Measurements from ENCODE around the gene KSR2. TPM values are rescaled to one million over a fixed set of nuclear protein-coding genes. Genes with fewer than 3 reads are reported as not detected.

KSR2 gene
- total RNA-seq, 1 experiment from 2014 or later = not detected

- intact Hi-C loops (cut with micrococcal nuclease; ENCODE audit: unreplicated experiment) = no loop called here
- H3K27me3 ChIP-seq (replicated peaks; ENCODE audit: insufficient read depth, low read depth, low read length, poor library complexity) = no peaks in the 10 kb centered on the region
- no peak for DNase-seq (ENCODE audit: low spot score)
- no peak overlapping the region for H3K4me3 ChIP-seq (ENCODE audit: low read depth, low read length, poor library complexity, severe bottlenecking)
- no peak overlapping the region for H3K27ac ChIP-seq (ENCODE audit: low read depth, low read length, poor library complexity, severe bottlenecking)
- H3K4me1 ChIP-seq (ENCODE audit: insufficient read depth, low read length, poor library complexity, severe bottlenecking) = no peaks in the 10 kb centered on the region
- POLR2A ChIA-PET (ENCODE audit: low non-redundant PET) = no interaction called here
- no peaks in the 10 kb centered on the region for H3K9me3 ChIP-seq (ENCODE audit: low read depth, low read length, poor library complexity, severe bottlenecking)
- CTCF ChIA-PET = no interaction called here
- no peak for TF ChIP-seq EZH2 (IDR thresholded peaks at IDR 0.05; ENCODE audit: borderline replicate concordance, low read depth, low read length, poor library complexity, severe bottlenecking)
- TF ChIP-seq CTCF (conservative IDR thresholded peaks at IDR 0.05; ENCODE audit: low read depth, low read length) = no peak
- H3K36me3 ChIP-seq (ENCODE audit: insufficient read depth, low read length, poor library complexity, severe bottlenecking) = no peaks in the 10 kb centered on the region
- no TSS peak for BruUV-seq (replicated peaks)
Measured at GRCh38 chr12:117792877-117793424, 175.8 kb downstream of the KSR2 start.

- H3K4me3 ChIP-seq (ENCODE audit: low read depth, low read length, poor library complexity, severe bottlenecking) = no peak overlapping the region
- intact Hi-C loops (cut with micrococcal nuclease; ENCODE audit: unreplicated experiment) = no loop called here
- no TSS peak for BruUV-seq (replicated peaks)
Measured at GRCh38 chr12:117792471-117792870, 176.3 kb downstream of the KSR2 start.

GRCh38 chr12:117790948-117791347, 177.8 kb downstream of the KSR2 start:
- POLR2A ChIA-PET (ENCODE audit: low non-redundant PET) = no interaction called here
- no peak for DNase-seq (ENCODE audit: low spot score)
- no peak for TF ChIP-seq EZH2 (IDR thresholded peaks at IDR 0.05; ENCODE audit: borderline replicate concordance, low read depth, low read length, poor library complexity, severe bottlenecking)
- no peak for TF ChIP-seq CTCF (conservative IDR thresholded peaks at IDR 0.05; ENCODE audit: low read depth, low read length)
- Histone ChIP-seq H3K4me1 (ENCODE audit: insufficient read depth, low read length, poor library complexity, severe bottlenecking) (no peaks in the 10 kb centered on the region), H3K9me3 (ENCODE audit: low read depth, low read length, poor library complexity, severe bottlenecking) (no peaks in the 10 kb centered on the region), H3K4me3 (ENCODE audit: low read depth, low read length, poor library complexity, severe bottlenecking) (no peak overlapping the region), H3K27ac (ENCODE audit: low read depth, low read length, poor library complexity, severe bottlenecking) (no peak overlapping the region), H3K36me3 (ENCODE audit: insufficient read depth, low read length, poor library complexity, severe bottlenecking) (no peaks in the 10 kb centered on the region), H3K27me3 (replicated peaks; ENCODE audit: insufficient read depth, low read depth, low read length, poor library complexity) (no peaks in the 10 kb centered on the region)
- no TSS peak for BruUV-seq (replicated peaks)
- intact Hi-C loops (cut with micrococcal nuclease; ENCODE audit: unreplicated experiment) = no loop called here
- CTCF ChIA-PET = no interaction called here

More at GRCh38 chr12:117792471-117792870, 176.3 kb downstream of the KSR2 start:
- Histone ChIP-seq H3K9me3 (ENCODE audit: low read depth, low read length, poor library complexity, severe bottlenecking) (no peaks in the 10 kb centered on the region), H3K36me3 (ENCODE audit: insufficient read depth, low read length, poor library complexity, severe bottlenecking) (no peaks in the 10 kb centered on the region), H3K27me3 (replicated peaks; ENCODE audit: insufficient read depth, low read depth, low read length, poor library complexity) (no peaks in the 10 kb centered on the region), H3K27ac (ENCODE audit: low read depth, low read length, poor library complexity, severe bottlenecking) (no peak overlapping the region), H3K4me1 (ENCODE audit: insufficient read depth, low read length, poor library complexity, severe bottlenecking) (no peaks in the 10 kb centered on the region)
- CTCF ChIA-PET = no interaction called here
- no peak for DNase-seq (ENCODE audit: low spot score)
- POLR2A ChIA-PET (ENCODE audit: low non-redundant PET) = no interaction called here
- TF ChIP-seq CTCF (conservative IDR thresholded peaks at IDR 0.05; ENCODE audit: low read depth, low read length) = no peak
- TF ChIP-seq EZH2 (IDR thresholded peaks at IDR 0.05; ENCODE audit: borderline replicate concordance, low read depth, low read length, poor library complexity, severe bottlenecking) = no peak

Measured in A673 (cell line).